B cell (primary cell): ENCODE measurements around the gene CPEB3.
"Not testable (repeated sequence)": the region's sequence is repeated elsewhere in the genome, so short reads cannot be mapped to it uniquely, and the experiment has no call there.

Experiments
- CTCF ChIP-seq: fragments of 200-600 bp; IDR thresholded peaks from one replicate; pipeline ENCODE4 v1.8.0; 2022; ENCODE audit warnings: antibody characterized with exemption, mild to moderate bottlenecking
- EZH2 ChIP-seq: IDR thresholded peaks from 2 replicates; pipeline ENCODE4 v1.6.1; 2012; ENCODE audit warnings: borderline replicate concordance, low read depth, mild to moderate bottlenecking, moderate library complexity, low read length; ENCODE audit not compliant: insufficient read depth, poor library complexity, severe bottlenecking

- not testable (repeated sequence) for TF ChIP-seq CTCF, EZH2
Measured at GRCh38 chr10:92141147-92141546, 149.7 kb downstream of the CPEB3 start.
